Hepatic stellate cell (primary cell): ENCODE measurements around the gene NUDT16L1.
A peak's percentile ranks its signal among the peaks of the same experiment; 100 is the strongest.

ENCODE experiments used
- DNase-seq: peaks from one replicate; pipeline ENCODE4 v3.0.0; 2011; ENCODE audit warnings: low spot score

The NUDT16L1 gene

DNA sequence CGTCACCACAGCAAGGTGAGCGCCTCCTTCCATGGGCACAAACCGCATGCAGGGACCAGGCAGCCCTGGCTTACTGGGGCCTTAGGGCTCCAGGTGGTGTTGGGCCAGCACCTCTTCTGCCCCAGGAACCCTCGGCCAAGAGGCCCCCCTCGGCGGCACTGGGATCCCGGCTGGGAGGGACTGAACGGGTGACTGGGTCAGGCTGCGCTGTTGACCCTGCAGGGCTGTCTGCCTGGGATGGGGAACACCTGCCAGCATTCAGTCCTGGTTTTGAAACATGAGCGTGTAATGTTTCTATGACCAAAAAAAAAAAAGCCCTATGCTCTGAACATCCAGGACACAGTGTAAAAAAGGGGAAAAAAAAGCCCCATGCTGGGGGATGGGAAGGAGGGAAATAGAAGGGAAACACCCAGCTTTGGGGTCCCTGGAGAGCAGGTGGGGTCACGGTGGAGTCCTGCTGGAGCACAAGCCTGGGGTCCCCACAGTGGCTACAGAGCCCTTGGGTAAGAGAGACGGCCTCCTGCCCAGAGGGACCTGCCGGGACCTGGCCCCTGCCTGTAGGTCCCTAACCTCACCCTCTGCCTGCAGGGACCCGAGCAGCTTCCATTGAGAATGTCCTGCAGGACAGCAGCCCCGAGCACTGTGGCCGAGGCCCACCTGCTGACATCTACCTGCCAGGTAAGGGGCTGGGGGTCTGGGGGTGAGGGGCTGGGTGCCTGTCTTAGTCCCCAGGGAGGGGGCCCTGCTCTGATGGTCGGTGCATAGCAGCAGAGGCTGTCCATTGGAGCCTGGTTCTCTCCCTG lies 9.9 kb upstream of the NUDT16L1 start:
- DNase-seq = no peak

DNA sequence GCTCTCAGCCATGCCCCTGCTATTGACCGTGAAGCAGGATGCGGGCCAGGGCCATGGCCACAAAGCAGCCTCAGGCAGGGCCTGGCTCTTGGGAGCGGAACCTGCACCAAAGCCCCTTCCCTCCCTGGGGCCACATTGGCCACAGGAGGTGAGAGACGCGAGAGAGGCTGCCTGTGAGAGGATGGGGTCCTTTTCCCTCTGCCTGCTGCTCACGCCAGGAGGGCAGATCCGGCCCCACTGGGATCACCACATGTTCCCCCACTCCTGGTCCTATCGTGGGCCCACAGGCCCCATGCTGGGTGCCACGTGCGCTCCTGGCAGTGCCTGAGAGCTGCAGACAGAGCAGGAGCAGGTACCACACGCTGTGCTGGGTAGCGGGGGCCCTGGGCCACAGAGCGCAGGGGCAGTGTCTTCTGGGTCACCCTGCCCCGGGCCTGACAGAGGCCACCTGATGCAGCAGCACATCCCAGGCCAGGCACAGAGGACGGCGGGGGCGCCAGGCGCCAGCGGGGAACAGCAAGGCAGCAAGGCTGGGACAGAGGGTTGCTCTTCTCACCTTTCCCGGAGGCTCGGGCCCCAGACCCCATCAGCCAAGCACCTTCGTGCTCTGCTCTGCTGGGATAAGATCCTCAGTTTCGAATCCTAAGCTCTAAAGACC lies 9.2 kb upstream of the NUDT16L1 start:
- DNase-seq = no peak

GRCh38 chr16:4684763-4685162 lies 8.6 kb upstream of the NUDT16L1 start:
- DNase-seq = no peak

DNA sequence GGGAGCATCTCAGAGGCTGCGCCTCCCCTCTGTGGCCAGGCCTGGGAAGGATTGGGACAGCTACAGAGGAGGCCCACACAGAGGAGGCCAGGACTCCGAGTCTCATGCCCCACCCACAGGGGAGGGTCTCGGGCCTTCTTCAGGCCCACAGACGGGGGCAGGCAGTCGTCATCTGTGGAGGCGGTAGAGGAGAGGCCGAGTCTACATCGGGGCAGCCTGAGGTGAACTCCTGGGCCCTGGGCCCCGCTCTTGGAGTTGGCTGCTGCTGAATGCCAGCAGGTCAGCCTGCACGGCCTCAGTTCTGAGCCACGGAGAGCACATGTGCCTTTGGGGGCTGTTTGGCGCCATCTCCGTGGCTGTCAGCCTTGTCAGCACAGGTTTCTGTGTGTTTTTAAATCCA lies 8.1 kb upstream of the NUDT16L1 start:
- DNase-seq = no peak

DNA sequence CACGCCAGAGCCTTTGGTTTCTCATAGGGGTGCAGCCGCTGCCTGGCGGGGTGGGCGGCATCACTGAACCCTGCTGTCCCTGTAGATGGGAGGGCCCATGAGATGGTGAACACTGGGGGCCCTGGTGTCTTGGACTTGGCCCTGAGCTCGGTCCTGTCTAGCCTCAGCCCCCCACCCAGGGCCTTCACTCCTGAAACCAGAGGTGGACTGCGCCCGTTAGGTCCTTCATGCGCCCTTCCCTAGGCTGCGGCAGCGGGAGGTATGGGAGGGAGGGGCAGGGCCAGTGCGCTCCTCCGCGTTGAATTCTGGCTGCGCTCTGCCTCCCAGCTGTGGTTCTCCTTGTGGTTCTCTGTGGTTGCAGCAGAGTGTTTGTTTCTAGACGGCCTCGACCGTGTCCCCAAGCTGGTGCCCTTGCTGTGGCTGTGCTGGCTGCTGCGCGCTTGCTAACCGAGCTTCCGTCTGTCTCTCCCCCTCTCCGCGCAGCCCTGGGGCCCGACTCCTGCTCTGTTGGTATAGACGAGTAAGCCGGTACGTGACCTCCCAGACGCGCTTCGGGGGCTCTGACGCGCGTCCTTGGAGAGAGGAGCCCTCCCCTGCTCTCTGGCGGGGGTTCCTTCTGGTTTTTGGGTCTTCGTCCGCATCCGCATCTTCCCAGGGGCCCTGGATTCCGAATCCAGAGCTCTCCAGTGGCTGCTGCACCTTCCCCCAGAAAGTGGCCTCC lies 7.4 kb upstream of the NUDT16L1 start:
- DNase-seq = no peak

- DNase-seq = no peak
These were observed 6.7 kb upstream of the NUDT16L1 start for GRCh38 chr16:4686497-4687210.

- no peak for DNase-seq
These were observed 5.9 kb upstream of the NUDT16L1 start for GRCh38 chr16:4687416-4687815.

DNA sequence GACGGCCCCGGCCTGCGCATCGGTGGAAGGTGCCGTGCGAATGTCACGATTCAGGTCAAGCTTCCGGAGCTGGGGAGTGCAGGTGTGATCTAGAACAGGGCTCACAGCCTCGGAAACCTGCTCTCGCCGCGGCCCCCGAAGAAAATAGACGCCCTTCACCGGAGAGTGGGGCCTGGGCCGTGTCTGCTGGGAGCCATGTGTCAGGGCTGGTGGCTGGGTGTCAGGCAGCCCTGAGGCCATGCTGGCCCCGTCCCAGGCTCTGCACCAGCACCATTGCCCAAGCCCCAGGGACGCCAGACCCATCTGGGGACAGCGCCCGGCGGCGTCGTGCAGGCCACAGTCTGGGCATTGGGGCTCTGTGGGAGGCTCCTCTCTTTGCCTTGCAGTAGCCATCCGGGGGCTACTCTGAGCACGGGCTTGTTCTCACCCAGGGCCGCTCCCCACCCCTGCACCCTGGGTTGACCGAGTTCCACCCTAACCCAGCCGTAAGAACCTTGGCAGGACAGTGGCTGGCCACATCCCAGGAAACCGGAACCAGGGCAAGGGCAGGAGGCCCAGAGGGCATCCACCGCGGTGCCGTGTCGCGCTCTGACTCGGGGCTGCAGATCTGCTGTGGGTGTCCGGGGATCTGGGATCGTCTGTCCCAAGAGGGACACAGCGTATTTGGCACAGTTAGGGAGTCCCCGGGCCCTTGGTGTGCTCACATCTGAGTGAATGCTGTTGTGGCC lies 5.3 kb upstream of the NUDT16L1 start:
- no peak for DNase-seq

DNA sequence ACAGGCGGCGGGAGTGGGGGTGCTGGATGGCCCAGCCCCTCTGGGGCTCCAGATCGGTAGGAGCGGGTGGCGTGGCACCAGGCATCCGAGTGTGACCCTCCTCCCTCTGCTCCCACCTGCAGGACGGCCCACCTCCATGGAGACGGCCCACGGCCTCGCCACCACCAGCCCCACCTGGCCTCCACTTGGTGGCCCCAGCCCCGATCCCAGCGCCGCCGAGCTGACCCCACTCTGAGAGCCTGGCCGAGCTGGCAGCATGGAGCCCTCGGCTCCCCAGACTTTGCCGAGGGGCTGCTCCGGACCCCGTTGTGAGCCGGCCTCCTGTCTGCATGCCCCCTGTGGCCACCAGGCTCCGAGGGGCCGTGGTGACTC lies 4.7 kb upstream of the NUDT16L1 start:
- DNase-seq = no peak

GRCh38 chr16:4689091-4689671 lies 4.2 kb upstream of the NUDT16L1 start:
- DNase-seq = no peak

DNA sequence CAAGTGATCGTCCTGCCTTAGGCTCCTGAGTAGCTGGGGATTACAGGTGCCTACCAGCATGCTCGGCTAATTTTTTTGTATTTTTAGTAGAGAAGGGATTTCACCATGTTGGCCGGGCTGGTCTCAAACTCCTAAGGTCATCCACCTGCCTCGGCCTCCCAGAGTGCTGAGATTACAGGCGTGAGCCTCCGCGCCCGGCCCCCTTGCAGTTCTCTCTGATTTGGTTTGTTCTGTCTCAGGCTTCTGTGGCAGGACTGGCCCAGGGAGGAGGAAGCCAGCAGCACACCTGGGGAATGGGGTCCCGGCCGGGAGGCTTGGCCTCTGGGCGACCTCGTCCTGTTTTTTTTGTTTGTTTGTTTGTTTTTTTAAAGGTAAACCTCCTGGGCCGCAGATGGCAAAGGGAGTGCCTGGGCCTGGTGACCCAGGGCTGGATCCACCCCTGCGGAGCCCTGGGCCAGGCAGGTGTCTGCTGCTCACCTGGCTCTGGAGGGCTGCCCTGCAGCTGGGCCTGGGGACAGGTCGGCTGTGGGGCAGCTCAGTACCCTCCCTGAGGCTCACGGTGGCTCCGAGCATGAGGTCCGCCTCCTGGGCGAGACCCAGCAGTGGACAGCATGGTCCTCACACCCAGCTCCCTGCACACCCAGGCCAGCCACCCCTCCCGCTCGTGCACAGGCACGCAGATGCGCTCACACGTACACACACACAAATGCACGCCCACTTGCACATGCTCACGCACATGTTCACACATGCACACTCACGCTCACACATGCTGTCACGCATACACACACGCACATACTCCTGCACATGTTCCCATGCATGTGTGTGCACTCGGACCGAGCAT lies 3.3 kb upstream of the NUDT16L1 start:
- no peak for DNase-seq

DNA sequence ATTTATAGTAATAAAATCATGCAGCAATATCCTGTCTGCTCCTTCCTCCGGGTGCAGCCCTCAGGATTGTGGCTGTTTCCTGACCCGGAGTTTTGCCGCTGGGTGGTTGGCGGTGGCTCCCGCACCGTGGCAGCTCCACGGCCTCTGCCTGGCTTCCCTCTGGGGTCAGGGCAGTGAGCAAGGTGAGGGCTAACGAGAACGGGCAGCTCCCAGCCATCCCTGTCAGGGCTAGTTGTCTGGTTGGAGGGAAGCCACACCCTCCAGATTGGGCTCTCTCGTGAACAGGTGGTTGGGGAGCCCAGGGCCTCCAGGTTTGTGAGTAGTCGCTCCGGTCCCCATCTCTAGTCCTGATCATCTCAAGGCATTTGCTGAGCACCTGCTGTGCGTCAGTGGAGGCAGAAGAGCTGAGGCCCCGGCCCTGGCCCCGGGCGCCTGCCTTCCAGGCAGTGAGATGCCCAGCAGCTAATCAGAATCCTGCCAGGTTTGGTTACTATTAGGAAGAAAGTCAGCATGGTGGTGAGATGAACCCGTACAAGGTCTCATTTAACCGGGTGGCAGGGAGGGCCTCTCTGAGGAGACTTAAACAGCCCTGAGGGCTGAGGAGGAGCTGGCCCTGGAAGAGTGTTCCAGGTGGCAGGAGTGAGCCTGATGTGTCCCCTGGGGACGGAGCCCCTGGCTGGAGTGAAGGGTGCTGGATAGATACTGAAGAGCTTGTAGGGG lies 2.3 kb upstream of the NUDT16L1 start:
- DNase-seq = no peak

GRCh38 chr16:4691666-4692412 lies 1.5 kb upstream of the NUDT16L1 start:
- DNase-seq = no peak

DNA sequence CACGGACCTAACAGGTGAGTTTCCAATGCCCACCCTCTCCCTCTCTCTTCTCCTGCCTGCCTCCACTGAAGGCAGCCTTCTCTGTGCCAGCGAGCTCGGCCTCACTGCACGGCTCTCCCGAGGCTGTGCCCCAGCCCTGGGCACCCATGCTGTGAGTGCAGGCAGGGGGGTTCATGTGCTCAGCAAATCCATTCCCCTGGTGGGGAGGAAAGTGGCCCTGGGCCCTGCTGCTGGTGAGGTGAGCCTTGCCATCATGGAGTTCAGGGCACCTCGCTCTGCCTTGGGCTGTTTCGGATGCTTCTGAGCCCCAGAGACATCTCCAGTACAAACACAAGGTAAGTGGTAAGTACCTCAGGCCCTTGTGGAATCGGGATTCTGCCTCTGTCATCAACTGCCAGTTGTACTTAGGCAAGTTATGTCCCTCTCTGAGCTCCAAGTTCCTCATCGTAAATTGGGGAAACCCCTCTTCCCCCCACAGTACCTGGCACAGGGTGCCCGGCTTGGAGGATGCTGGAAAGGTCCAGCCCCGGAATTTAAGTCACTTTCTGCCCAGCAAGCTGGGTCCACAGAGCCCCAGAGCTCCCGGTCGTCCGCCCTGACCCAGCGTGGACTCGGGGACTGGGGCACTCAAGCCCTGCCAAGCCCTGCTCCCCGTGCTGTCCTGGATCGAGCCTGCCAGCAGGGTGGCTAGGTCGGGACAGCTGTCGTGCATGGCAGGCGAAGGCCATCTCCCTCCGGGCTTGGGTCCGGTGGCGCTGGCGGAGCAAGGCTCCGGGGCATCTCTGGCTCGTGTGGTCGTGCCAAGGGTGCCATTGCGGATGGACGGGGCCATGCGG lies 684 bp upstream of the NUDT16L1 start:
- no peak for DNase-seq

GRCh38 chr16:4693956-4694641 lies 737 bp downstream of the NUDT16L1 start:
- DNase-seq = peak; percentile 78

DNA sequence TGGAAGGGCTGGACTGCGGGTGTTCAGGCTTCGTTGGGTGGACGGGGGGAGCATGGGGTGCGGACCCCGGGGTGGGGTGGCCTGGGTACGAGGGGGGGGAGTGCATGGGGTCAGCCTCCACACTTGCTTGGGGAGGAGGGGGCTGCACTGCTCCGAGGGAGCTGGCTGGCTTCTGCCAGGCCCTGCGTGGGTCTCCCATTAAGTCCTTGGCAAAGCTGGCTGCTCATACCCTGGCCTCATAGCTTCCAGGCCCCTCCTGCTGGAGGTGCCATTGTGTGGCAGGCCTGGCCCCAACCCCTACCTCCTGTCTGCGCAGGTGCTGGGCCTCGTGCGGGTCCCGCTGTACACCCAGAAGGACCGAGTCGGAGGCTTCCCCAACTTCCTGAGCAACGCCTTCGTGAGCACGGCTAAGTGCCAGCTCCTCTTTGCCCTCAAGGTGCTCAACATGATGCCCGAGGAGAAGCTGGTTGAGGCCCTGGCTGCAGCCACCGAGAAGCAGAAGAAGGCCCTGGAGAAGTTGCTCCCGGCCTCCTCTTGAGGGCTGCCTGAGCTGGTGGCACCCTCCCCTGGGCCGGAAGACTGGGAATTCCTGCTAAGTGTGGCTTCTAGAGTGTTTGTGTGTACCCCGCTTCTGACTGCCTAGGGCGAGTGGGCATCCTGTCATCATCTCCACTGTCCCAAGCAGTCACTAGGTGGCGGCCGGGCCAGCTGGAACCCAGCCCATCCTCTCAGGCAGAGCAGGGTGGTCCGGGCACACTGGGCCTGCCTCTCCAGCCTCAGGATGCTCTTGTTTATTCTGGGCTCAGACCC lies 1.5 kb downstream of the NUDT16L1 start:
- peak; percentile 54 for DNase-seq
